NCI-H2171 (cell line): ENCODE measurements around the gene TRMT61B.

Experiments
- DNase-seq: peaks from one replicate; lab custom pipeline; 2025; lab: John Stamatoyannopoulos, UW

TRMT61B gene

GRCh38 chr2:28855977-28856376, 14.1 kb downstream of the TRMT61B start:
- DNase-seq: no peak

GRCh38 chr2:28855193-28855592, 14.9 kb downstream of the TRMT61B start:
- DNase-seq: no peak

GRCh38 chr2:28842042-28842441, 28.1 kb downstream of the TRMT61B start:
- DNase-seq: no peak

- DNase-seq: no peak
Measured at GRCh38 chr2:28838971-28839370, 31.1 kb downstream of the TRMT61B start.

- DNase-seq: no peak
Measured at GRCh38 chr2:28835781-28836180, 34.3 kb downstream of the TRMT61B start.

GRCh38 chr2:28833740-28834470, 36.2 kb downstream of the TRMT61B start:
- no peak for DNase-seq

- no peak for DNase-seq
Measured at GRCh38 chr2:28828382-28828781, 41.7 kb downstream of the TRMT61B start.

- DNase-seq: no peak
Measured at GRCh38 chr2:28824870-28825269, 45.2 kb downstream of the TRMT61B start.

- DNase-seq: no peak
Measured at GRCh38 chr2:28824207-28824606, 45.9 kb downstream of the TRMT61B start.

- DNase-seq: no peak
Measured at GRCh38 chr2:28822036-28822435, 48.1 kb downstream of the TRMT61B start.

GRCh38 chr2:28821295-28821958, 48.7 kb downstream of the TRMT61B start:
- DNase-seq: peak; percentile 12

- no peak for DNase-seq
Measured at GRCh38 chr2:28818053-28818452, 52.1 kb downstream of the TRMT61B start.

GRCh38 chr2:28810384-28811285, 59.5 kb downstream of the TRMT61B start, which contains the start of gene SPDYA:
TSS of gene SPDYA (plus strand) at chr2:28810834. CDS start at chr2:28816015, 5,181 bp downstream.
- peak; percentile 72 for DNase-seq

- DNase-seq: no peak
Measured at GRCh38 chr2:28809927-28810326, 60.2 kb downstream of the TRMT61B start.

GRCh38 chr2:28802975-28803429, 67.1 kb downstream of the TRMT61B start:
- DNase-seq: no peak

GRCh38 chr2:28801726-28802125, 68.4 kb downstream of the TRMT61B start:
- DNase-seq: no peak
